A673 (cell line): ENCODE results near the gene STT3B.

Experiments
- EZH2 ChIP-seq: fragments of 200-600 bp; sonication (generic); IDR thresholded peaks from 2 replicates; pipeline ENCODE4 v1.6.1; 2017; ENCODE audit warnings: borderline replicate concordance, low read depth, mild to moderate bottlenecking, mixed read lengths, antibody characterized with exemption, low read length; ENCODE audit not compliant: poor library complexity, severe bottlenecking
- TF ChIP-seq, protein P1 (sequence below): fragments of 300-800, 200-600 bp; sonication (generic); conservative IDR thresholded peaks from 2 replicates; pipeline ENCODE4 v1.5.1; 2017; ENCODE audit warnings: low read depth, mild to moderate bottlenecking, antibody characterized with exemption, low read length, moderate library complexity, mixed read lengths

DNA sequence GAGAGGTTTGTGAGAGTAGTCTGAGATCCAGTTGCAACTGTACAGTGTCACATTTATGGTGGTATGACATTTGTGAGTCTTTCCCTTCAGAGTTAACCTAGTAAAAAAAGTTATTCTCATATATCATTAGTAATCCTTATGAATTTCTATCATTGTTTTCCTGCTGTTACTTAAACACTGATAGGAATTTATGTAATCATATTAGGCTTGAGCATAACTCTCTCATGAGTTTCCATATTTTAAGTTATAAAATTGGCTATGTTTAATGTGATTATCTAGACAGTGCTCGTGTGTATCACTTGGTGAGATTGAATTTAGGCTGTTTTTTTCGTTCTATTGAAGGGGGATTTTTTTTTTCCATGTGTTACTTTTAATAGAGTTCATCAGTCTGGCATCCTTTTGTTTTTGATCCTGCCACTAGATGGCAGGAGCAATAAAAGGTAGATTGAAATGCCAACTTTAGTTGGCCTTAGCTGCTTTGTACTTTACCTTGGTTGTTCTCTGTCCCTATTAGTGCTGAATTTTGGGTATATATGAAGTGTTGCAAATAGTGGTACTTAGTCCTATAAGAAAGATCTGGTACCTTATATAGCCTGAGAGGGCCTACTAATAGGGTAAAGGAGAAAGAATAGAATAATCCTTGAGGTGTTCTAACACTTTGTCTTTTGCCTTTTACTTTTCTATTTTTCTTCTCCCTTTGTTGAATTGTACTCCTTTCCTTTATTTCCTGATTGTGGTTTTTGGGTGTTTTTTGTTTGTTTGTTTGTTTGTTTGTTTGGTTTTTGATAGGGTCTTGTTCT is 17.9 kb downstream of the STT3B start:
- TF ChIP-seq, protein P1, sequence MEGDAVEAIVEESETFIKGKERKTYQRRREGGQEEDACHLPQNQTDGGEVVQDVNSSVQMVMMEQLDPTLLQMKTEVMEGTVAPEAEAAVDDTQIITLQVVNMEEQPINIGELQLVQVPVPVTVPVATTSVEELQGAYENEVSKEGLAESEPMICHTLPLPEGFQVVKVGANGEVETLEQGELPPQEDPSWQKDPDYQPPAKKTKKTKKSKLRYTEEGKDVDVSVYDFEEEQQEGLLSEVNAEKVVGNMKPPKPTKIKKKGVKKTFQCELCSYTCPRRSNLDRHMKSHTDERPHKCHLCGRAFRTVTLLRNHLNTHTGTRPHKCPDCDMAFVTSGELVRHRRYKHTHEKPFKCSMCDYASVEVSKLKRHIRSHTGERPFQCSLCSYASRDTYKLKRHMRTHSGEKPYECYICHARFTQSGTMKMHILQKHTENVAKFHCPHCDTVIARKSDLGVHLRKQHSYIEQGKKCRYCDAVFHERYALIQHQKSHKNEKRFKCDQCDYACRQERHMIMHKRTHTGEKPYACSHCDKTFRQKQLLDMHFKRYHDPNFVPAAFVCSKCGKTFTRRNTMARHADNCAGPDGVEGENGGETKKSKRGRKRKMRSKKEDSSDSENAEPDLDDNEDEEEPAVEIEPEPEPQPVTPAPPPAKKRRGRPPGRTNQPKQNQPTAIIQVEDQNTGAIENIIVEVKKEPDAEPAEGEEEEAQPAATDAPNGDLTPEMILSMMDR: peak; percentile 79
- no peak for TF ChIP-seq EZH2
